Type B pancreatic cell (in vitro differentiated cells): Measurements from ENCODE around the gene MATK. TPM values are rescaled to one million over a fixed set of nuclear protein-coding genes. Genes with fewer than 3 reads are reported as not detected.

Experiments
- DNase-seq: peaks from one replicate; pipeline ENCODE4 v3.0.0; 2021; ENCODE audit warnings: mixed read lengths; ENCODE audit not compliant: unreplicated experiment; ENCODE audit errors: extremely low spot score
- H3K27ac Mint-ChIP-seq: 2 replicates; pipeline ENCODE4 v1.8.0; 2021; ENCODE audit warnings: mild to moderate bottlenecking, mixed read lengths
- H3K27me3 Mint-ChIP-seq: 2 replicates; pipeline ENCODE4 v1.8.0; 2021; ENCODE audit warnings: mixed read lengths
- H3K36me3 Mint-ChIP-seq: 2 replicates; pipeline ENCODE4 v1.8.0; 2021; ENCODE audit warnings: mixed read lengths
- H3K4me1 Mint-ChIP-seq: one replicate; pipeline ENCODE4 v1.8.0; 2021; ENCODE audit warnings: mixed read lengths; ENCODE audit not compliant: unreplicated experiment
- H3K4me3 Mint-ChIP-seq: 2 replicates; pipeline ENCODE4 v1.8.0; 2021; ENCODE audit warnings: mild to moderate bottlenecking, mixed read lengths
- H3K9me3 Mint-ChIP-seq: 2 replicates; pipeline ENCODE4 v1.8.0; 2021; ENCODE audit warnings: mixed read lengths
- total RNA-seq: library from RNA; stranded (reverse); gene quantifications from 2 replicates; pipeline ENCODE4 v1.2.1, GENCODE V29; 2021; ENCODE audit warnings: low replicate concordance
- TF ChIP-seq, protein P1 (sequence below): fragments of 200-600 bp; sonication (generic); conservative IDR thresholded peaks from 2 replicates; pipeline ENCODE4 v1.5.0; 2021; ENCODE audit warnings: antibody characterized with exemption, mild to moderate bottlenecking

Gene MATK
- total RNA-seq, 1 donor from 2014 or later = 1.6 TPM

DNA sequence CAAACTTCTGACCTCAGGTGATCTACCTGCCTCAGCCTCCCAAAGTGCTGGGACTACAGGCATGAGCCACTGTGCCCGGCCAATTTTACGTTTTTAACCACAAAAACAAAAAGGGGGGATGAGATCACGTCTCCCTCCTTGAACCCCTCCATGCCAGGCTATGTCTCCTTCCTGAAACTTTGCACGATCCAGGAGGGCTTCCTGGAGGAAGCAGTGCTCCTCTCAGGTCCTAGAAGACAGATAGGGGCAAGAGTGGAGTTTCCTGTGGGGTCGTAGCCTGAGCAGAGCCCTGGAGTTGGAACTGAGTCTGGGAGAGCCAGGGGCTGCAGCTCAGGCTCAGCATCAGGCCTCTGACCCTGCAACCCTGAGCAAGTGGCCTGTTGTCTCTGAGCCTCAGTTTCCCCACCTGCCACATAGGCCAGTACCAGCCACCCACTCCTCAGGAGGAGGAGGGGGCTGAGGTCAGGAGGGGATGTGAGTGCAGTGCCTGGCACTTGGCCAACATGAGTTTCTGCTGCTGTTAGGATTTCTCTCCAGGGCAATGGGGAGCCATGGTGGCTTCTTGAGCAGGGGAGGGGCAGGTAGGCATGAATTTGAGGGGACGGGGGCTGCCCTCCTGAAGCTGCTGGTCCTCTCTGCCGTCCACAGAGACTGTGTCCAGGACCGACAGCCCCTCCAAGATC, 40.7 kb downstream of the MATK start:
- no peaks in the 10 kb centered on the region for H3K27me3 Mint-ChIP-seq
- no peak overlapping the region for H3K27ac Mint-ChIP-seq
- no peaks in the 10 kb centered on the region for H3K9me3 Mint-ChIP-seq
- no peak overlapping the region for H3K4me3 Mint-ChIP-seq
- TF ChIP-seq, protein P1, sequence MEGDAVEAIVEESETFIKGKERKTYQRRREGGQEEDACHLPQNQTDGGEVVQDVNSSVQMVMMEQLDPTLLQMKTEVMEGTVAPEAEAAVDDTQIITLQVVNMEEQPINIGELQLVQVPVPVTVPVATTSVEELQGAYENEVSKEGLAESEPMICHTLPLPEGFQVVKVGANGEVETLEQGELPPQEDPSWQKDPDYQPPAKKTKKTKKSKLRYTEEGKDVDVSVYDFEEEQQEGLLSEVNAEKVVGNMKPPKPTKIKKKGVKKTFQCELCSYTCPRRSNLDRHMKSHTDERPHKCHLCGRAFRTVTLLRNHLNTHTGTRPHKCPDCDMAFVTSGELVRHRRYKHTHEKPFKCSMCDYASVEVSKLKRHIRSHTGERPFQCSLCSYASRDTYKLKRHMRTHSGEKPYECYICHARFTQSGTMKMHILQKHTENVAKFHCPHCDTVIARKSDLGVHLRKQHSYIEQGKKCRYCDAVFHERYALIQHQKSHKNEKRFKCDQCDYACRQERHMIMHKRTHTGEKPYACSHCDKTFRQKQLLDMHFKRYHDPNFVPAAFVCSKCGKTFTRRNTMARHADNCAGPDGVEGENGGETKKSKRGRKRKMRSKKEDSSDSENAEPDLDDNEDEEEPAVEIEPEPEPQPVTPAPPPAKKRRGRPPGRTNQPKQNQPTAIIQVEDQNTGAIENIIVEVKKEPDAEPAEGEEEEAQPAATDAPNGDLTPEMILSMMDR = no peak
- H3K4me1 Mint-ChIP-seq = no peaks in the 10 kb centered on the region
- DNase-seq = no peak
- no peaks in the 10 kb centered on the region for H3K36me3 Mint-ChIP-seq

DNA sequence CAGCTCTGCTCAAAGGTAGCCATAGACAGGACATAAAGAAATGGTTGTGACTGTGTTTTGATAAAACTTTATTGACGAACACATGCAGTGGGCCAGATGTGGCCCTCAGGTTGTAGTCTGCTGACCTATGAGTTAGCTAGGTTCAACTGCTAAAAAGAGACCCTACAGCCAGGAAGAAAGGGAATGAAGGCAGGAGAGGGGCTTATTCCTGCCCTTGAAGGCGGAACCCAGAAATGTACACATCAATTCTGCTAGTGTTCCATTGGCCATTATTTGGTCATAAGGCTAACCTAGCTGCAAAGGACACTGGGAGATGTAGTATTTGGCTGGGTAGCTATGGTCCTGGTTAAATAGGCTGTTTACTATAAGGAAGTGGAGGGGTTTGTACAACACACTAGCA, 42.7 kb downstream of the MATK start:
- H3K36me3 Mint-ChIP-seq = no peaks in the 10 kb centered on the region
- DNase-seq = no peak
- H3K4me3 Mint-ChIP-seq = no peak overlapping the region
- TF ChIP-seq, protein P1 = no peak
- H3K9me3 Mint-ChIP-seq = no peaks in the 10 kb centered on the region
- H3K27ac Mint-ChIP-seq = no peak overlapping the region
- no peaks in the 10 kb centered on the region for H3K4me1 Mint-ChIP-seq
- no peaks in the 10 kb centered on the region for H3K27me3 Mint-ChIP-seq

DNA sequence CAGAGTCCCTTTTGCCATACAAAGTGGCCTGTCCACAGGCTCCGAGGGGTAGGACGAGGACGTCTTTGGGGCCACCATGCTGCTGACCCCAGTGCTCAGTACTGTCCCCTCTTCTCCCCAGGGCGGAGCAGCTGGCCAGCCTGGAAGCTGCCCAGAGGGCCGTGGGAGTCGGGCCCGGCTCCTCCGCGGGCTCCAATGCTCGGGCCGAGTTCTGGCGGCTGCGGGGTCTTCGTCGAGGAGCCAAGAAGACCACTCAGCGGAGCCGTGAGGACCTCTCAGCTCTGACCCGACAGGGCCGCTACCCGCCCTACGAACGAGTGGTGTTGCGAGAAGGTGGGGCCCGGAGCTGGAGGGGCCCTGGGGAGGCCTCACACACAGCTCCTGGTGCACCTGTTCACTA, 45.8 kb downstream of the MATK start:
- DNase-seq = no peak
- TF ChIP-seq, protein P1 = no peak
- Mint-ChIP-seq H3K36me3 (no peaks in the 10 kb centered on the region), H3K9me3 (no peaks in the 10 kb centered on the region), H3K4me3 (no peak overlapping the region), H3K4me1 (no peaks in the 10 kb centered on the region), H3K27ac (no peak overlapping the region), H3K27me3 (no peaks in the 10 kb centered on the region)

DNA sequence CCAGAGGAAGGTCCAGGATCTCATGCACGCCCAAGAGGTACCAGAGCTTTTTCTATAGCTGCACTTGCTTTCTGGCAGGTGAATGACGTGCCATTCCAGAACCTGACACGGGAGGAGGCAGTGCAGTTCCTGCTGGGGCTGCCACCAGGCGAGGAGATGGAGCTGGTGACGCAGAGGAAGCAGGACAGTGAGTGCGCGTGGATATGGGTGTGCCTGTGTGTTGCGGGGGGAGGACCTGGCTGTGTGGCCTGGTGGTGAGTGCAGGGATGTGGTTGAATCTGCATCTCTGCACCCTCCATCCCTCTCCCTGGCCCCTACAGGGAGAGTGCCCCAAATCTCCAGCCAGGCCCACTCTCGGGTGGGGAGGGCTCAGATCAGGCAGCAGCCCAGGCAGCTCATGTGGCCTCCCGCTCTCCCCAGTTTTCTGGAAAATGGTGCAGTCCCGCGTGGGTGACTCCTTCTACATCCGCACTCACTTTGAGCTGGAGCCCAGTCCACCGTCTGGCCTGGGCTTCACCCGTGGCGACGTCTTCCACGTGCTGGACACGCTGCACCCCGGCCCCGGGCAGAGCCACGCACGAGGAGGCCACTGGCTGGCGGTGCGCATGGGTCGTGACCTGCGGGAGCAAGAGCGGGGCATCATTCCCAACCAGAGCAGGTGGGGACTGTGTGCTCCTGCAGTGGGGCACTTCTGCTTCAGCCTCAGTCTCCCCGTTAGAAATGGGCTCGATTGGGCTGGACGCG, 47.5 kb downstream of the MATK start:
- H3K4me3 Mint-ChIP-seq = no peak overlapping the region
- no peaks in the 10 kb centered on the region for H3K36me3 Mint-ChIP-seq
- H3K9me3 Mint-ChIP-seq = no peaks in the 10 kb centered on the region
- no peaks in the 10 kb centered on the region for H3K4me1 Mint-ChIP-seq
- no peaks in the 10 kb centered on the region for H3K27me3 Mint-ChIP-seq
- DNase-seq = no peak
- no peak overlapping the region for H3K27ac Mint-ChIP-seq
- TF ChIP-seq, protein P1 = no peak

DNA sequence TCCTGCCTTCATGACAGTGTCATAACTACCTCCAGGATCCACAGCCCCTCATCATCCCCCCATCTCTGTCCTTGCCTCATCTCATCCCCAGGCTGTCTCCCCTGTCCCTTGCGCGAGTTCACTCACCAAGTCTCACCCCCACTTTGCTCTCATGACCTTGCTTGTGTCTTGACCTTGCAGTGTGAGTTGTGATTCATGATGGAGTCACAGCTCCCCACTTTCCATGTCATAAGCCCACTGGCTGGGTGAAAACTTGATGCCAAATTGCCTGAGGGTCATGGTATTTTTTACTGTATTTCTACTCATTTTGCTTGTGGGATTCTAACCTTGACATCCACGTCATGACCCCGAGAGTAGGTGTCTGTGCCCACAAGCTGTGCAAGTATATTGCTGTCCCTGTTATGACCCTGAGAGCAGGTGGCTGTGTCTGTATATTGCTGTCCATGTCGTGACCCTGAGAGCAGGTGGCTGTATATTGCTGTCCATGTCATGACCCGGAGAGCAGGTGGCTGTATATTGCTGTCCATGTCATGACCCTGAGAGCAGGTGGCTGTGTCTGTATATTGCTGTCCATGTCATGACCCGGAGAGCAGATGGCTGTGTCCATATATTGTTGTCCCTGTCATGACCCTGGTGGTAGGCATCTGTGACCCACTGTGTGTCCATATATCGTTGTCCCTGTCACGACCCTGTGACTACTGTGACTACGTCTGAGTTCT, 48.5 kb downstream of the MATK start:
- Mint-ChIP-seq H3K27me3 (no peaks in the 10 kb centered on the region), H3K4me1 (no peaks in the 10 kb centered on the region), H3K36me3 (no peaks in the 10 kb centered on the region), H3K4me3 (no peak overlapping the region), H3K9me3 (no peaks in the 10 kb centered on the region), H3K27ac (no peak overlapping the region)
- DNase-seq = no peak
- TF ChIP-seq, protein P1 = no peak
